OCI-M1 (cell line): ENCODE data around the gene FAM25C.
"Not testable (repeated sequence)": the region's sequence is repeated elsewhere in the genome, so short reads cannot be mapped to it uniquely, and the experiment has no call there.

Source experiments
- DNase-seq: peaks from one replicate; lab custom pipeline; 2025; lab: John Stamatoyannopoulos, UW

Gene FAM25C

GRCh38 chr10:47957158-47957557 is 42.4 kb downstream of the FAM25C start:
- DNase-seq: not testable (repeated sequence)

- DNase-seq: not testable (repeated sequence)
Observed at GRCh38 chr10:47947424-47947823, 52.2 kb downstream of the FAM25C start.
